Hepatocyte (in vitro differentiated cells): Measurements from ENCODE around the gene LRRC4C.
"Not testable (repeated sequence)": the region's sequence is repeated elsewhere in the genome, so short reads cannot be mapped to it uniquely, and the experiment has no call there.

Experiments
- CTCF ChIP-seq: fragments of 200-600 bp; sonication (generic); IDR thresholded peaks from 2 replicates; pipeline ENCODE4 v1.5.1; 2016; ENCODE audit warnings: antibody characterized with exemption, mild to moderate bottlenecking; ENCODE audit not compliant: poor library complexity
- EZH2 ChIP-seq: fragments of 200-600 bp; sonication (generic); IDR thresholded peaks from 2 replicates; pipeline ENCODE4 v1.6.1; 2016; ENCODE audit warnings: antibody characterized with exemption, mild to moderate bottlenecking, borderline replicate concordance

- TF ChIP-seq CTCF, EZH2: not testable (repeated sequence)
These were observed 601.7 kb downstream of the LRRC4C start for GRCh38 chr11:40857754-40858153.
